OCI-LY3 (cell line): Measurements from ENCODE around the gene C5.

Source experiments
- H2AFZ ChIP-seq: fragments of 200-600, 300-600 bp; shearing (Covaris generic); 2 replicates; pipeline ENCODE4 v1.6.0; 2014; ENCODE audit warnings: antibody characterized with exemption, low read depth, low read length
- H3K27ac ChIP-seq: fragments of 200-600, 300-600 bp; sonication (generic); 2 replicates; pipeline ENCODE4 v1.5.1; 2014; ENCODE audit warnings: mild to moderate bottlenecking, low read length, moderate library complexity, mixed read lengths
- H3K27me3 ChIP-seq: fragments of 200-600, 300-600 bp; sonication (generic); 2 replicates; pipeline ENCODE4 v1.6.1; 2014; ENCODE audit warnings: low read depth, low read length, mixed read lengths
- H3K36me3 ChIP-seq: fragments of 200-600, 300-600 bp; sonication (generic); replicated peaks from 2 replicates; pipeline ENCODE3; 2014; ENCODE audit warnings: low read depth, low read length, mixed read lengths
- H3K4me1 ChIP-seq: fragments of 300-600, 200-600 bp; sonication (generic); 2 replicates; pipeline ENCODE4 v1.6.1; 2014; ENCODE audit warnings: low read length, mixed read lengths
- H3K4me2 ChIP-seq: fragments of 200-600, 300-600 bp; sonication (generic); 2 replicates; pipeline ENCODE4 v1.6.1; 2014; ENCODE audit warnings: low read length, mixed read lengths
- H3K4me3 ChIP-seq: fragments of 300-600, 200-600 bp; sonication (generic); 2 replicates; pipeline ENCODE4 v1.5.1; 2014; ENCODE audit warnings: antibody characterized with exemption, mild to moderate bottlenecking, low read length, moderate library complexity
- H3K79me2 ChIP-seq: fragments of 300-600, 200-600 bp; shearing (Covaris generic); 2 replicates; pipeline ENCODE4 v1.6.1; 2014; ENCODE audit warnings: mild to moderate bottlenecking, low read length, mixed read lengths
- H3K9ac ChIP-seq: fragments of 300-600, 200-600 bp; shearing (Covaris generic); 2 replicates; pipeline ENCODE4 v1.6.0; 2014; ENCODE audit warnings: mild to moderate bottlenecking, low read length, moderate library complexity
- H3K9me3 ChIP-seq: fragments of 200-600, 300-600 bp; shearing (Covaris generic); 2 replicates; pipeline ENCODE4 v1.6.1; 2014; ENCODE audit warnings: low read length, mixed read lengths; ENCODE audit not compliant: insufficient read depth
- H4K20me1 ChIP-seq: fragments of 200-600, 300-600 bp; sonication (generic); 2 replicates; pipeline ENCODE4 v1.6.1; 2016; ENCODE audit warnings: low read length, mixed read lengths; ENCODE audit not compliant: insufficient read depth
- EZH2phosphoT487 ChIP-seq: fragments of 200-600 bp; shearing (Covaris generic); IDR thresholded peaks from 2 replicates; pipeline ENCODE4 v1.6.1; 2018; ENCODE audit warnings: antibody characterized with exemption, mixed run types, low read depth
- TF ChIP-seq, protein P1 (sequence below): fragments of 200-600, 300-600 bp; sonication (generic); IDR thresholded peaks from 2 replicates; pipeline ENCODE4 v1.5.1; 2014; ENCODE audit warnings: antibody characterized with exemption, low read length, low read depth

The C5 gene

DNA sequence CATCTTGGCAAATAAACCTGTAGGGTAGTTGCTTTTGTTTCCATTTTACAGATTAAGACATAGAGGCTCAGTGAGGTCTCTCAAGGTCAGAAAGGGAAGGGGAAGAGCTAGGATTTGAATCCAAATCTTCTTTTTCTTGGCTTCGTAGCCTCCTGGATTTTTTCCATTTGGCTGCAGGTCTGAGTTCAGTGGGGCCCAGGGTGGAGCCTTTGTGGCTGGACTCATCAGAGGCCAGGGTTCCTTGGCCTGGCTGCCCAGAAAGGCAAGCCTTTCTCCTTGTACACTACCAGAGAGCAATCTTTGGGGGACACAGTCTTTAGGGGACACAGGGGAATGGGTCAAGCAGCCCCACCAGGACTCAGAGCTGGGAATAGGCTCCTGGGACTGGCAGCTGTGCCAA lies 112.9 kb downstream of the C5 start:
- Histone ChIP-seq H3K9me3 (no peaks in the 10 kb centered on the region), H3K9ac (peak overlapping the region; percentile 77), H3K27ac (peak overlapping the region; percentile 94), H3K36me3 (no peaks in the 10 kb centered on the region), H3K27me3 (no peaks in the 10 kb centered on the region), H2AFZ (no peak overlapping the region), H3K4me1 (peaks cover 73% of the 10 kb centered on the region), H4K20me1 (no peaks in the 10 kb centered on the region), H3K4me3 (no peak overlapping the region), H3K79me2 (no peaks in the 10 kb centered on the region), H3K4me2 (peak overlapping the region; percentile 78)
- TF ChIP-seq, protein P1, sequence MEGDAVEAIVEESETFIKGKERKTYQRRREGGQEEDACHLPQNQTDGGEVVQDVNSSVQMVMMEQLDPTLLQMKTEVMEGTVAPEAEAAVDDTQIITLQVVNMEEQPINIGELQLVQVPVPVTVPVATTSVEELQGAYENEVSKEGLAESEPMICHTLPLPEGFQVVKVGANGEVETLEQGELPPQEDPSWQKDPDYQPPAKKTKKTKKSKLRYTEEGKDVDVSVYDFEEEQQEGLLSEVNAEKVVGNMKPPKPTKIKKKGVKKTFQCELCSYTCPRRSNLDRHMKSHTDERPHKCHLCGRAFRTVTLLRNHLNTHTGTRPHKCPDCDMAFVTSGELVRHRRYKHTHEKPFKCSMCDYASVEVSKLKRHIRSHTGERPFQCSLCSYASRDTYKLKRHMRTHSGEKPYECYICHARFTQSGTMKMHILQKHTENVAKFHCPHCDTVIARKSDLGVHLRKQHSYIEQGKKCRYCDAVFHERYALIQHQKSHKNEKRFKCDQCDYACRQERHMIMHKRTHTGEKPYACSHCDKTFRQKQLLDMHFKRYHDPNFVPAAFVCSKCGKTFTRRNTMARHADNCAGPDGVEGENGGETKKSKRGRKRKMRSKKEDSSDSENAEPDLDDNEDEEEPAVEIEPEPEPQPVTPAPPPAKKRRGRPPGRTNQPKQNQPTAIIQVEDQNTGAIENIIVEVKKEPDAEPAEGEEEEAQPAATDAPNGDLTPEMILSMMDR = no peak
- TF ChIP-seq EZH2phosphoT487 = no peak

- Histone ChIP-seq H3K9ac (peak overlapping the region; percentile 77), H4K20me1 (no peaks in the 10 kb centered on the region), H3K4me2 (peak overlapping the region; percentile 78), H3K36me3 (no peaks in the 10 kb centered on the region), H3K79me2 (no peaks in the 10 kb centered on the region), H3K9me3 (no peaks in the 10 kb centered on the region), H3K4me3 (no peak overlapping the region), H3K27me3 (no peaks in the 10 kb centered on the region), H3K27ac (peak overlapping the region; percentile 94), H2AFZ (no peak overlapping the region), H3K4me1 (peaks cover 76% of the 10 kb centered on the region)
- no peak for TF ChIP-seq EZH2phosphoT487
- TF ChIP-seq, protein P1 = no peak
These were observed 113.3 kb downstream of the C5 start for GRCh38 chr9:120936764-120937122.

GRCh38 chr9:120936011-120936763 lies 113.9 kb downstream of the C5 start:
- no peaks in the 10 kb centered on the region for H3K9me3 ChIP-seq
- H4K20me1 ChIP-seq = no peaks in the 10 kb centered on the region
- H3K27me3 ChIP-seq = no peaks in the 10 kb centered on the region
- H3K36me3 ChIP-seq = no peaks in the 10 kb centered on the region
- H2AFZ ChIP-seq = no peak overlapping the region
- peak overlapping the region; percentile 94 for H3K27ac ChIP-seq
- H3K9ac ChIP-seq = peak overlapping the region; percentile 77
- no peaks in the 10 kb centered on the region for H3K79me2 ChIP-seq
- peaks cover 77% of the 10 kb centered on the region for H3K4me1 ChIP-seq
- H3K4me2 ChIP-seq = peak overlapping the region; percentile 78
- TF ChIP-seq, protein P1 = peak; percentile 97
- TF ChIP-seq EZH2phosphoT487 = no peak
- peak overlapping the region; percentile 50 for H3K4me3 ChIP-seq

GRCh38 chr9:120935383-120935857 lies 114.7 kb downstream of the C5 start:
- no peak overlapping the region for H2AFZ ChIP-seq
- H3K9ac ChIP-seq = peak overlapping the region; percentile 77

More at GRCh38 chr9:120935383-120935857, 114.7 kb downstream of the C5 start:
- no peaks in the 10 kb centered on the region for H3K9me3 ChIP-seq
- no peaks in the 10 kb centered on the region for H3K27me3 ChIP-seq
- H3K27ac ChIP-seq = peak overlapping the region; percentile 94
- no peaks in the 10 kb centered on the region for H3K36me3 ChIP-seq
- TF ChIP-seq, protein P1 = no peak
- TF ChIP-seq EZH2phosphoT487 = no peak
- H3K4me3 ChIP-seq = peak overlapping the region; percentile 50; the same call in 1 of the 2 replicates
- H3K4me2 ChIP-seq = peak overlapping the region; percentile 78
- H4K20me1 ChIP-seq = no peaks in the 10 kb centered on the region
- peaks cover 75% of the 10 kb centered on the region for H3K4me1 ChIP-seq
- peaks cover under 1% of the 10 kb centered on the region; the same call in 1 of the 2 replicates for H3K79me2 ChIP-seq
